Esophagus (tissue), 2 donors: ENCODE results near the gene CPLX1. TPM values are rescaled to one million over a fixed set of nuclear protein-coding genes. Genes with fewer than 3 reads are reported as not detected.

Source experiments
- H3K27ac ChIP-seq, 2 donors: one replicate each; pipeline ENCODE4 v1.5.1; 2013; ENCODE audit warnings: low read depth in 2 of 2, mild to moderate bottlenecking in 2 of 2, inconsistent platforms in 1 of 2, low read length in 1 of 2, moderate library complexity in 1 of 2
- H3K27me3 ChIP-seq, 2 donors: one replicate each; pipeline ENCODE4 v1.6.1; 2013; ENCODE audit warnings: low read length in 2 of 2, control low read depth in 1 of 2, mild to moderate bottlenecking in 1 of 2; ENCODE audit not compliant: insufficient read depth in 2 of 2, control insufficient read depth in 1 of 2
- H3K36me3 ChIP-seq, 2 donors: one replicate each; pipeline ENCODE4 v1.6.1; 2013; ENCODE audit warnings: low read length in 1 of 2; ENCODE audit not compliant: control insufficient read depth in 2 of 2, insufficient read depth in 2 of 2
- H3K4me1 ChIP-seq, 2 donors: one replicate each; pipeline ENCODE4 v1.6.1; 2013; ENCODE audit warnings: low read length in 1 of 2; ENCODE audit not compliant: control insufficient read depth in 2 of 2, insufficient read depth in 2 of 2
- H3K4me3 ChIP-seq, 2 donors: one replicate each; pipeline ENCODE4 v1.5.1; 2013; ENCODE audit warnings: low read length in 2 of 2, mild to moderate bottlenecking in 2 of 2, low read depth in 1 of 2, moderate library complexity in 1 of 2
- H3K9me3 ChIP-seq, 2 donors: one replicate each; pipeline ENCODE4 v1.6.1; 2013; ENCODE audit warnings: mild to moderate bottlenecking in 2 of 2, low read depth in 1 of 2, low read length in 1 of 2, moderate library complexity in 1 of 2; ENCODE audit not compliant: control insufficient read depth in 2 of 2, insufficient read depth in 1 of 2
- WGBS, 2 donors: extraction: QIAGEN DNeasy Blood & Tissue Kit; methylation state at CpG; one replicate each; pipeline ENCODE4 v1.1.7; 2013; 5-methylcytosine and 5-hydroxymethylcytosine counted together
- polyA plus RNA-seq, 2 donors: library from polyadenylated mRNA; stranded (reverse); fragments of 200-250 nt; gene quantifications; one replicate each; pipeline ENCODE4 v1.2.3, GENCODE V29; 2013
- donor health status: healthy with polysubstance abuse.
- donor health status: Bipolar disorder and iron deficiency.

Gene CPLX1
- polyA plus RNA-seq, 2 donors, result 0.74 to 2.8 TPM

- Histone ChIP-seq H3K4me1 (peaks cover 6 to 10% of the 10 kb centered on the region in 2 donors), H3K9me3 (peaks cover 0 to 14% of the 10 kb centered on the region in 2 donors), H3K36me3 (no peaks in the 10 kb centered on the region), H3K27me3 (peaks cover 0 to 29% of the 10 kb centered on the region in 2 donors), H3K27ac (no peak overlapping the region), H3K4me3 (no peak overlapping the region)
- WGBS, 2 donors, result 80 to 83% methylated on average over 6 of the region's 6 CpGs
Measured at GRCh38 chr4:829291-829690, 3.4 kb upstream of the CPLX1 start.

GRCh38 chr4:828641-829271 lies 2.8 kb upstream of the CPLX1 start:
- Histone ChIP-seq H3K36me3 (no peaks in the 10 kb centered on the region), H3K27me3 (peaks cover 0 to 29% of the 10 kb centered on the region in 2 donors), H3K27ac (no peak overlapping the region), H3K4me3 (no peak overlapping the region), H3K4me1 (peaks cover 6 to 10% of the 10 kb centered on the region in 2 donors), H3K9me3 (peaks cover 0 to 14% of the 10 kb centered on the region in 2 donors)
- WGBS, 2 donors, result 35 to 45% methylated on average over 15 to 16 of the region's 16 CpGs

- no peak overlapping the region for H3K4me3 ChIP-seq
- H3K27ac ChIP-seq, result no peak overlapping the region
- peaks cover 6 to 10% of the 10 kb centered on the region in 2 donors for H3K4me1 ChIP-seq
- H3K27me3 ChIP-seq, result peaks cover 0 to 31% of the 10 kb centered on the region in 2 donors
- 27 to 28% methylated on average over 17 to 20 of the region's 20 CpGs for WGBS, 2 donors
- no peaks in the 10 kb centered on the region for H3K36me3 ChIP-seq
- H3K9me3 ChIP-seq, result peaks cover 0 to 13% of the 10 kb centered on the region in 2 donors
Measured at GRCh38 chr4:827209-828081, 1.5 kb upstream of the CPLX1 start.

GRCh38 chr4:826508-827208 lies 729 bp upstream of the CPLX1 start:
- WGBS, 2 donors, result 2% methylated on average over 43 to 73 of the region's 75 CpGs
- peaks cover 6 to 10% of the 10 kb centered on the region in 2 donors for H3K4me1 ChIP-seq
- no peaks in the 10 kb centered on the region for H3K36me3 ChIP-seq
- peaks cover 0 to 6% of the 10 kb centered on the region in 2 donors for H3K9me3 ChIP-seq
- peaks cover 0 to 33% of the 10 kb centered on the region in 2 donors for H3K27me3 ChIP-seq
- no peak overlapping the region for H3K4me3 ChIP-seq
- H3K27ac ChIP-seq, result no peak overlapping the region

- peaks cover 6 to 10% of the 10 kb centered on the region in 2 donors for H3K4me1 ChIP-seq
- H3K27me3 ChIP-seq, result peaks cover 0 to 32% of the 10 kb centered on the region in 2 donors
- no peaks in the 10 kb centered on the region for H3K36me3 ChIP-seq
- H3K4me3 ChIP-seq, result peak overlapping the region in 1 of 2 donors; percentile 44
- H3K9me3 ChIP-seq, result no peaks in the 10 kb centered on the region
- 7 to 8% methylated on average over 48 to 94 of the region's 94 CpGs for WGBS, 2 donors
- H3K27ac ChIP-seq, result no peak overlapping the region
Measured at GRCh38 chr4:825063-825970, 612 bp downstream of the CPLX1 start.

- Histone ChIP-seq H3K9me3 (peaks cover 0 to 5% of the 10 kb centered on the region in 2 donors), H3K4me3 (no peak overlapping the region), H3K4me1 (peaks cover 6 to 10% of the 10 kb centered on the region in 2 donors), H3K36me3 (no peaks in the 10 kb centered on the region), H3K27ac (no peak overlapping the region), H3K27me3 (peaks cover 0 to 32% of the 10 kb centered on the region in 2 donors)
- WGBS, 2 donors, result 13 to 16% methylated on average over 15 to 23 of the region's 23 CpGs
Measured at GRCh38 chr4:824461-825062, 1.4 kb downstream of the CPLX1 start.

GRCh38 chr4:823761-824460 lies 2.0 kb downstream of the CPLX1 start:
- Histone ChIP-seq H3K36me3 (no peaks in the 10 kb centered on the region), H3K27ac (no peak overlapping the region), H3K9me3 (peaks cover 0 to 8% of the 10 kb centered on the region in 2 donors), H3K4me3 (no peak overlapping the region), H3K4me1 (peaks cover 6 to 10% of the 10 kb centered on the region in 2 donors), H3K27me3 (peaks cover 0 to 32% of the 10 kb centered on the region in 2 donors)
- WGBS, 2 donors, result 42 to 55% methylated on average over 17 to 24 of the region's 24 CpGs

GRCh38 chr4:823176-823760 lies 2.7 kb downstream of the CPLX1 start:
- no peaks in the 10 kb centered on the region for H3K36me3 ChIP-seq
- H3K4me1 ChIP-seq, result peaks cover 6 to 10% of the 10 kb centered on the region in 2 donors
- peaks cover 0 to 8% of the 10 kb centered on the region in 2 donors for H3K9me3 ChIP-seq
- no peak overlapping the region for H3K4me3 ChIP-seq
- 68 to 70% methylated on average over 21 of the region's 21 CpGs for WGBS, 2 donors
- H3K27me3 ChIP-seq, result peaks cover 0 to 34% of the 10 kb centered on the region in 2 donors
- H3K27ac ChIP-seq, result no peak overlapping the region
